ENCODE data around the gene ATP7B. TPM values are rescaled to one million over a fixed set of nuclear protein-coding genes. Genes with fewer than 3 reads are reported as not detected.
"Not testable (repeated sequence)": the region's sequence is repeated elsewhere in the genome, so short reads cannot be mapped to it uniquely, and the experiment has no call there.

The ATP7B gene
- 0.91 and 1.6 TPM in 2 replicates for total RNA-seq

DNA sequence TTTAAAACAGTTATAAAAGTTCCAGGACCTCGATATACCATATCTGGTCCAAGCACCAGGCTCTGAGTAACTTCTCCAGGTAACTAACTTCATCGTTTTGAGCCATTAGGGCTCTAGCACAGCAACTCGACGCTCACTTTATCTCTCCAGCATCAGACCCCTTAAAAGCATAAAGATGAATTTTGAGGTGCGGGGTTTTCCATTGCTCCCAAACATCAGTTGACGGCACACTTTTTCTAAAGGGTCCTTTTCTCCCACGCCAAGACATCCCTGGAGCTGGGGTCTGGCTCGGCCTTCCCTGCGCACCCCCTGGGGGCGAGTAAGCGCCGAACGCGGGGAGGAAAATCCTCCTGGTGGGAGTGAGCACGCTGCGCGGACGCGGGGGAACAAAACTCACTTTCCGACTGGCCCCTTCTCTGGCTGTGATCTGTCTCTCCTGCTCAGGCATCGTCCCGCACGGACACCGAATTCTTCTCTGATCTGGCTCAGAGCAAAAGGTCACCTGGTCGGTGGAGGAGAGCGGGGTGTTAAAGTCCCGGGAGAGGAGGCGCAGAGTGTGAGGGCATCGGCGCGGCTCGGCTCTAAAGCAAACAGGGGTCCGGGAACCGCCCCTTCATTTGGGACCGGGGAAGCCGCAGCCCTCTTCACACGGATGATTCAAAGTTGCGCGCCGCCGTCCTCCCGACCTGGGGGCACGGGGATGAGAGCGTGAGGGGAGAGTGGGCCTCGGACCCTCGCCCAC, at the start of gene ATP7B:
TSS of gene ATP7B (minus strand) at position 561 of the 742 bp plus-strand sequence. CDS start at position 448, 113 bp downstream.
- Mint-ChIP-seq H3K27me3 (ENCODE audit: low read depth) (peaks cover 39% of the 10 kb centered on the region), H3K9me3 (no peaks in the 10 kb centered on the region), H3K27ac (peak within 1 kb of the TSS; percentile 86), H3K4me1 (ENCODE audit: low read depth) (peaks cover 9% of the 10 kb centered on the region), H3K36me3 (ENCODE audit: low read depth) (peaks cover 5% of the 10 kb centered on the region), H3K4me3 (ENCODE audit: low read depth) (peak within 1 kb of the TSS; percentile 94)
- peak; percentile 11 for DNase-seq (ENCODE audit: low spot score)
- intact Hi-C loops (cut with micrococcal nuclease) = loop anchor here (5.0 kb wide), 3 partner anchors 194 to 559 kb away; partner anchors contain the start of genes DHRS12 and INTS6

DNA sequence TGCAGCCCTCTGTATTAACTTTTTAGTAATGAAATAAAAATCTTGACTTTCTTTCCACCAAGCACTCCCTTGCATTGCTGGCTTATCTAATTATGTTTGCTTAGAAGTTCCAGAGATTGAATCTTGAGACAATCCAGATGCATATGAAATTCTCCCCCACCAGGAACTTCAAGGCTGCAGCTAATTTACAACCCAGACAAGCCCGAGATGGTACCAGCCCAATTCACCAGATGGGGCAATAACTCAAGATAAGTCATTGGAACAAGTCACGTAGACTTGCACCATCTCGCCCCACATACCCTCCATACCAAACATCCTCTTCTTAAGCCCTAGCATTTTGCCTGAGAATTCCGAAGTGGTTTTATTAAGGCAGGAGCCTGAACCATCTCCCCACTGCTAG, 42.2 kb upstream of the ATP7B start:
- Mint-ChIP-seq H3K9me3 (no peaks in the 10 kb centered on the region), H3K27ac (no peak overlapping the region), H3K4me1 (ENCODE audit: low read depth) (no peaks in the 10 kb centered on the region), H3K36me3 (ENCODE audit: low read depth) (no peaks in the 10 kb centered on the region), H3K4me3 (ENCODE audit: low read depth) (no peak overlapping the region), H3K27me3 (ENCODE audit: low read depth) (no peaks in the 10 kb centered on the region)
- DNase-seq (ENCODE audit: low spot score) = no peak
- intact Hi-C loops (cut with micrococcal nuclease) = no loop called here

DNA sequence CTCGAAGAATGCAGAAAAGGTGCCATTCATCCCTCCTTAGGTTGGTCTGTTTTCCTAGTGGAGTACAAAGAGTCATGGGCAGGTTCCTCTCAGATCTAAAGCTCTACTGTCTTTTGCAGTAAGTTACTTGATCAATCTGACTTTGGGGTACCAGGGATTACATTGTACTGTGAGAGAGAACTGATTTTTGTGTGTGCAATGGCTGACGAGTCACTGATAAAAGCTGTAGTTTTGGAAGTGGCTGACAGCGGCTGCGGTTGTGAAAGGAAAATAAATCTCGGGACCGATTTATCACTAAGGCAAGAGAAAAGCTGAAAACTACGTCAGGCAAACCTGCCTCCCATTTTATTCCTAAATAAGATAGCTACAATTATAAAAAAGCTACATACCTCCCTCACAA, 40.1 kb upstream of the ATP7B start:
- intact Hi-C loops (cut with micrococcal nuclease) = no loop called here
- H3K27ac Mint-ChIP-seq = no peak overlapping the region
- H3K4me1 Mint-ChIP-seq (ENCODE audit: low read depth) = no peaks in the 10 kb centered on the region
- DNase-seq (ENCODE audit: low spot score) = no peak
- no peaks in the 10 kb centered on the region for H3K9me3 Mint-ChIP-seq
- H3K36me3 Mint-ChIP-seq (ENCODE audit: low read depth) = no peaks in the 10 kb centered on the region
- H3K27me3 Mint-ChIP-seq (ENCODE audit: low read depth) = no peaks in the 10 kb centered on the region
- no peak overlapping the region for H3K4me3 Mint-ChIP-seq (ENCODE audit: low read depth)

DNA sequence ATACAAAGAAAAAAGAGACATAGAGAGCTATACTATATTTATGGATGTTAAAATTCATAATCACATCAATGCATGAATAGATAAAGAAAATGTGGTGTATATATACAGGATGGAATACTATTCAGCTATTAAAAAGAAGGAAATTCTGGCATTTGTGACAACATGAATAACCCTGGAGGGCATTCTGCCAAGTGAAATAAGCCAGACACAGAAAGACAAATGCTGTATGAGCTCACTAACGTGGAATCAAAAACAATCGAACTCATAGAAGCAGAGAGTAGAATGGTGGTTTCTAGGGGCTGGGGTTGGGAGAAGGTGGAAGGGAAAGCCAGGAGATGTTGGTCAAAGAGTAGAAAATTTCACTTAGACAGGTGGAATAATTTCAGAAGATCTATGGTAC, 37.3 kb upstream of the ATP7B start:
- no peak overlapping the region for H3K4me3 Mint-ChIP-seq (ENCODE audit: low read depth)
- DNase-seq (ENCODE audit: low spot score) = no peak
- H3K36me3 Mint-ChIP-seq (ENCODE audit: low read depth) = no peaks in the 10 kb centered on the region
- no peaks in the 10 kb centered on the region for H3K27me3 Mint-ChIP-seq (ENCODE audit: low read depth)
- no peaks in the 10 kb centered on the region for H3K4me1 Mint-ChIP-seq (ENCODE audit: low read depth)
- intact Hi-C loops (cut with micrococcal nuclease) = no loop called here
- no peaks in the 10 kb centered on the region for H3K9me3 Mint-ChIP-seq
- no peak overlapping the region for H3K27ac Mint-ChIP-seq

DNA sequence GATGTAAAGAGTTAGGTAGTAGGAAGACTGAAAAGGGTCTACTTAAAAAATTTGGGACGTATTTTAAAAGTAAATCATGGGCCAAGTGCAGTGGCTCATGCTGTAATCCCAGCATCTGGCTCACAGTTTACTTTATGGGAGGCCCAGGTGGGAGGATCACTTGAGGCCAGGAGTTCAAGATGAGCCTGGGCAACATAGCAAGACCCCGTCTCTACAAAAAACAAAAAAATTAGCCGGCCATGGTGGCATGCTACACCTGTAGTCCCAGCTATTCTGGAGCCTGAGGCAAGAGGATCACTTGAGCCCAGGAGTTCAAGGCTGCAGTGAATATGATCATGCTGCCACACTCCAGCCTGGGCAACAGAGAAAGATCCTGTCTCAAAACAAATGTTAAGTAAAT, 36.2 kb upstream of the ATP7B start:
- no peak for DNase-seq (ENCODE audit: low spot score)
- intact Hi-C loops (cut with micrococcal nuclease) = no loop called here
- no peaks in the 10 kb centered on the region for H3K9me3 Mint-ChIP-seq
- no peak overlapping the region for H3K4me3 Mint-ChIP-seq (ENCODE audit: low read depth)
- no peaks in the 10 kb centered on the region for H3K36me3 Mint-ChIP-seq (ENCODE audit: low read depth)
- no peak overlapping the region for H3K27ac Mint-ChIP-seq
- no peaks in the 10 kb centered on the region for H3K27me3 Mint-ChIP-seq (ENCODE audit: low read depth)
- no peaks in the 10 kb centered on the region for H3K4me1 Mint-ChIP-seq (ENCODE audit: low read depth)

DNA sequence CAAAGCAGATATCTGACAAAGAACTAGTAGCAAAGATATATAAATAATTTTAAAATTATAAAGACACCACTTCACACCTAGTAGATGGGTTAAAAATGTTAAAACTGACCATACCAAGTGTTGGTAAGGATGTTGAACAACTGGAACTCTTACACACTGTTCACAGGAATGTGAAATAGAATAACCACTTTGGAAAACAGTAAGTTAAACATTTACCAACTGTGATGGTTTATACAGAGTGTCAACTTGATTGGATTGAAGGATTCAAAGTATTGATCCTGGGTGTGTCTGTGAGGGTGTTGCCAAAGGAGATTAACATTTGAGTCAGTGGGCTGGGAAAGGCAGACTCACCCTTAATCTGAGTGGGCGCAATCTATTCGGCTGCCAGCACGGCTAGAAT, 32.4 kb upstream of the ATP7B start:
- no peak for DNase-seq (ENCODE audit: low spot score)
- intact Hi-C loops (cut with micrococcal nuclease) = no loop called here
- Mint-ChIP-seq H3K4me1 (ENCODE audit: low read depth) (no peaks in the 10 kb centered on the region), H3K9me3 (no peaks in the 10 kb centered on the region), H3K27me3 (ENCODE audit: low read depth) (no peaks in the 10 kb centered on the region), H3K4me3 (ENCODE audit: low read depth) (no peak overlapping the region), H3K36me3 (ENCODE audit: low read depth) (no peaks in the 10 kb centered on the region), H3K27ac (no peak overlapping the region)

DNA sequence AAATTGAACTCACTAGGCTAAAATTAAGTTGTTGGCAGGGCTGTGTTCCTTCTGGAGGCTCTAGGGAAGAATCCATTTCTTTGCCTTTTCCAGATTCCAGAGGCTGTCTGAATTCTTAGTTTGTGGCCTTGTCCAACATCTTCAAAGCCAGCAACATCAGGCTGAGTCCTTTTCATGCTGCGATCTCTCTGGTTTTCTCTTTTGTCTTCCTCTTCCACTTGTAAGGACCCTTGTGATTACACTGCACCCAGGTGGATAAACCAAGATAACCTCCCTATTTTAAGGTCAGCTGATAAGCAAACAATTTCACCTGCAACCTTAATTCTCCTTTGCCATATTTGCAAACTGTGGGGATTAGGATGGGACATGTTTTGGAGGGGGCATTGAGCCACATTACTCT, 24.8 kb upstream of the ATP7B start:
- H3K27me3 Mint-ChIP-seq (ENCODE audit: low read depth) = no peaks in the 10 kb centered on the region
- no peaks in the 10 kb centered on the region for H3K9me3 Mint-ChIP-seq
- intact Hi-C loops (cut with micrococcal nuclease) = no loop called here
- no peaks in the 10 kb centered on the region for H3K36me3 Mint-ChIP-seq (ENCODE audit: low read depth)
- H3K4me1 Mint-ChIP-seq (ENCODE audit: low read depth) = no peaks in the 10 kb centered on the region
- H3K27ac Mint-ChIP-seq = no peak overlapping the region
- no peak overlapping the region for H3K4me3 Mint-ChIP-seq (ENCODE audit: low read depth)
- DNase-seq (ENCODE audit: low spot score) = no peak

DNA sequence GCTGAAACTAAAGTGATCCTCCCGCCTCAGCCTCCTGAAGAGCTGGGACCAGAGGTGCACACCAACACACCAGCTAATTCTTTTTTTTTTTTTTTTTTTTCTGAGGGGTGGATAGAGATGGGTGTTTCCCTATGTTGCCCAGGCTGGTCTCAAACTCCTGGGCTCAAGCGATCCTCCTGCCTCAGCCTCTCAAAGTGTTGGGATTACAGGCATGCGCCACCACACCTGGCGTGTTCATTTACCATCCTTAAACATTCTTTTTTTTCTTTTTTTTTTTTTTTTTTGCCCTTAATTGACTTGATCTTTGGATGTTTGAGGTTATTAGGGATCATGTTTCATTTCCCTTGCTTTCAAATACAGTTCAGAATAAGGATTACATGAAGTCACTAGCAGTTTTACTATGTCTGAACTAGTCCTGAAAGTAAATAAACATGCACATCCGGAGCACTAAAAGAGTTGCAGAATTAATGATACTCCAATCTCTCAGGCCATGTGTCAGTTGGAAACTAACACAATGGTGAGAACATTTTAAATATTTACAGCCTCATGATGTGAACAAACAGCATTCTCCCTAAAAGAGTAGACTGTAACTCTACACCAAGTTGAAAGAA, 23.5 kb upstream of the ATP7B start:
- H3K27me3 Mint-ChIP-seq (ENCODE audit: low read depth) = no peaks in the 10 kb centered on the region
- H3K4me1 Mint-ChIP-seq (ENCODE audit: low read depth) = peaks cover 5% of the 10 kb centered on the region
- intact Hi-C loops (cut with micrococcal nuclease) = no loop called here
- H3K4me3 Mint-ChIP-seq (ENCODE audit: low read depth) = no peak overlapping the region
- no peaks in the 10 kb centered on the region for H3K9me3 Mint-ChIP-seq
- peaks cover 8% of the 10 kb centered on the region for H3K36me3 Mint-ChIP-seq (ENCODE audit: low read depth)
- DNase-seq (ENCODE audit: low spot score) = no peak
- H3K27ac Mint-ChIP-seq = no peak overlapping the region

DNA sequence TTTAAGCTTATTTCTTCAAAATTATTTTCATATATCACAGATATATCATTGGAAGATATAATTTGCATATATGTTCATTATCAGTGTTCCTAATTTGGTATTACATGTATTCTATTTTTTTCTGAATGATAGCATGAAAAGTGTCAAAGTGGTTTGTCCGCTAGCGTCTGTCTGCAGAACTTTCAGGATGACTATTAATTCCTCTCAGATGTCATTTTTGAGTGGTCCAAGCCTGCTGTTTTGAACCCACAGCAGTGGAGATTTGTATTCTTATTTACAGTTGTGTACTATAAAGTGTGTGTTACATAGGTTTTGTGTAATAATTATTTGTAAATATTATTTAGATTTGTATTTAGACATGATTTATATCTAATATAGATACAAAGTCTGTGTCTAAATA, 21.8 kb upstream of the ATP7B start:
- Mint-ChIP-seq H3K4me3 (ENCODE audit: low read depth) (no peak overlapping the region), H3K4me1 (ENCODE audit: low read depth) (peaks cover 5% of the 10 kb centered on the region), H3K27me3 (ENCODE audit: low read depth) (no peaks in the 10 kb centered on the region), H3K27ac (no peak overlapping the region), H3K36me3 (ENCODE audit: low read depth) (peaks cover 22% of the 10 kb centered on the region), H3K9me3 (no peaks in the 10 kb centered on the region)
- no peak for DNase-seq (ENCODE audit: low spot score)
- intact Hi-C loops (cut with micrococcal nuclease) = no loop called here

DNA sequence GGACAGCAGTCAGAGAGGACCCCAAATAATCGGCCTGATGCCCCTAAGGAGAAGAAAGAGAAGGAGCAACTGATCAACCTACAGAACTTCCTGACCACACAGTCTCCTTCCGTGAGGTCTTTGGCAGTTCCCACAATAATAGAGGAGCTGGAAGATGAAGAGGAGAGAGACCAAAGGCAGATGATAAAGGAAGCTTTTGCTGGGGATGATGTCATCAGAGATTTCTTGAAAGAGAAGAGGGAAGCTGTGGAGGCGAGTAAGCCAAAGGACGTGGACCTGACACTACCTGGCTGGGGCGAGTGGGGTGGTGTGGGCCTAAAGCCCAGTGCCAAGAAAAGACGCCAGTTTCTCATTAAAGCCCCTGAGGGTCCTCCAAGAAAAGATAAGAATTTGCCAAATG, 19.2 kb upstream of the ATP7B start:
- intact Hi-C loops (cut with micrococcal nuclease); H3K27ac Mint-ChIP-seq; H3K9me3 Mint-ChIP-seq; H3K27me3 Mint-ChIP-seq (ENCODE audit: low read depth); DNase-seq (ENCODE audit: low spot score); H3K4me3 Mint-ChIP-seq (ENCODE audit: low read depth): not testable (repeated sequence)
- Mint-ChIP-seq H3K36me3 (ENCODE audit: low read depth) (peaks cover 44% of the 10 kb centered on the region), H3K4me1 (ENCODE audit: low read depth) (peaks cover 11% of the 10 kb centered on the region)

DNA sequence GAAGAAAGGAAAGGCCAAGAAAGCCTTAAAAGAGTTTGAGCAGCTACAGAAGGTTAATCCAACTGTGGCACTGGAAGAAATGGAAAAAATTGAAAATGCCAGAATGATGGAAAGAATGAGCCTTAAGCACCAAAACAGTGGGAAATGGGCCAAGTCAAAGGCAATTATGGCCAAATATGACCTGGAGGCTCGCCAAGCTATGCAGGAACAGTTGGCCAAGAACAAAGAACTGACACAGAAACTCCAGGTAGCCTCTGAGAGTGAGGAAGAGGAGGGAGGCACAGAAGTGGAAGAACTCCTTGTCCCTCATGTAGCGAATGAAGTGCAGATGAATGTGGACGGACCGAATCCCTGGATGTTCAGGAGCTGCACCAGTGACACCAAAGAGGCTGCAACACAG, 18.3 kb upstream of the ATP7B start:
- no peak for DNase-seq (ENCODE audit: low spot score)
- H3K27ac Mint-ChIP-seq = no peak overlapping the region
- peaks cover 52% of the 10 kb centered on the region for H3K36me3 Mint-ChIP-seq (ENCODE audit: low read depth)
- intact Hi-C loops (cut with micrococcal nuclease) = no loop called here
- H3K27me3 Mint-ChIP-seq (ENCODE audit: low read depth) = no peaks in the 10 kb centered on the region
- H3K4me1 Mint-ChIP-seq (ENCODE audit: low read depth) = peaks cover 11% of the 10 kb centered on the region
- H3K9me3 Mint-ChIP-seq = peaks cover 6% of the 10 kb centered on the region
- H3K4me3 Mint-ChIP-seq (ENCODE audit: low read depth) = no peak overlapping the region

DNA sequence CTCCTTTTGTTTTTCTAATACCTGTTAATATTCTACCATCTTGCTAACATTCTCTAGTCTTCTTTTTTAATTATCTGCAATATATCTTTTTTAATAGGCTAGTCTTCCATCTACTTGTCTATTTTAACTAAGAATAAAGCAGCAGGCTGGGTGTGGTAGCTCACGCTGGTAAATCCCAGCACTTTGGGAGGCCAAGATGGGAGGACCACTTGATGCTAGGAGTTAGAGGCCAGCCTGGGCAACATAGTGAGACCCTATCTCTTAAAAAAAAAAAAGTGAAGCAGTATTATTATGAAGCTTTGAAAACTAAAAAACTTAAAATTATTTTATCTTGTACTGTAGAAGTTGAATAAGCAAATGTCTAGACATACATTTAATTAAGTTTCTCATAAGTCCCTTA, 16.6 kb upstream of the ATP7B start:
- no peak overlapping the region for H3K4me3 Mint-ChIP-seq (ENCODE audit: low read depth)
- no peak for DNase-seq (ENCODE audit: low spot score)
- intact Hi-C loops (cut with micrococcal nuclease) = no loop called here
- H3K4me1 Mint-ChIP-seq (ENCODE audit: low read depth) = peaks cover 11% of the 10 kb centered on the region
- no peaks in the 10 kb centered on the region for H3K27me3 Mint-ChIP-seq (ENCODE audit: low read depth)
- H3K36me3 Mint-ChIP-seq (ENCODE audit: low read depth) = peaks cover 63% of the 10 kb centered on the region
- H3K27ac Mint-ChIP-seq = no peak overlapping the region
- H3K9me3 Mint-ChIP-seq = peaks cover 6% of the 10 kb centered on the region

DNA sequence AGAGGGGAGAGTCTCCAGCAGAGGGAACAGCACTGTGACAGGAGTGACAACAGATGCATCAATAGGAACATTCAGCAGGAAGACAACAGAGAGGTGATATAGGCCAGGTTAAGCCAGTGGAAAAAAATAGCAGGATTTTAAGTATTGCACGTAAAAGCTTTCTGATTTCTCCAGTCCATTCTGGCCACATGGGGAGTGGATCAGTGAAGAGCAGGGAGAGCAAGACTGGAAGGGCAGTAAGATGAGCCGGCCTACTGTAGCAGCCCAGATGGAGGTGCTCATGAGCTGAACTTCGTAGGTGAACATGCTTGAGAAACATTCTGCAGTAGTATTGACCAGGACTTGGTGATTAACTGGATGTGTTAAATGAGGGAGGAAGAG, 15.0 kb upstream of the ATP7B start:
- intact Hi-C loops (cut with micrococcal nuclease) = no loop called here
- no peak overlapping the region for H3K4me3 Mint-ChIP-seq (ENCODE audit: low read depth)
- peaks cover 72% of the 10 kb centered on the region for H3K36me3 Mint-ChIP-seq (ENCODE audit: low read depth)

More for the DNA sequence above, 15.0 kb upstream of the ATP7B start:
- Mint-ChIP-seq H3K9me3 (peaks cover 6% of the 10 kb centered on the region), H3K4me1 (ENCODE audit: low read depth) (peaks cover 11% of the 10 kb centered on the region), H3K27ac (no peak overlapping the region), H3K27me3 (ENCODE audit: low read depth) (no peaks in the 10 kb centered on the region)
- no peak for DNase-seq (ENCODE audit: low spot score)
